ENCODE measurements around the gene JUNB.

Gene JUNB

GRCh38 chr19:12791345-12792050 is at the start of gene JUNB:
JUNB (plus strand) TSS chr19:12791486; CDS start chr19:12791772, 286 bp downstream.
- peak; percentile 98 for DNase-seq

GRCh38 chr19:12745166-12745897 is 46.0 kb upstream of the JUNB start:
- DNase-seq, result no peak

GRCh38 chr19:12748489-12748888 is 42.8 kb upstream of the JUNB start:
- DNase-seq, result no peak

GRCh38 chr19:12749938-12750521 is 41.3 kb upstream of the JUNB start:
- no peak for DNase-seq

GRCh38 chr19:12750851-12751250 is 40.4 kb upstream of the JUNB start:
- DNase-seq, result no peak

GRCh38 chr19:12751635-12752034 is 39.7 kb upstream of the JUNB start, which contains the start of gene BEST2:
BEST2 (plus strand) TSS chr19:12751791; CDS start chr19:12752593, 802 bp downstream.
- no peak for DNase-seq

- DNase-seq, result no peak
Measured at GRCh38 chr19:12752056-12752781, 39.1 kb upstream of the JUNB start.

GRCh38 chr19:12754465-12755196 is 36.7 kb upstream of the JUNB start:
- DNase-seq, result no peak

GRCh38 chr19:12756150-12756883 is 35.0 kb upstream of the JUNB start:
- no peak for DNase-seq

GRCh38 chr19:12757544-12758274 is 33.6 kb upstream of the JUNB start:
- peak; percentile 36 for DNase-seq

- DNase-seq, result no peak
Measured at GRCh38 chr19:12759686-12760085, 31.6 kb upstream of the JUNB start.

- no peak for DNase-seq
Measured at GRCh38 chr19:12763100-12763499, 28.2 kb upstream of the JUNB start.

GRCh38 chr19:12764698-12765097 is 26.6 kb upstream of the JUNB start:
- DNase-seq, result no peak

- peak; percentile 77 for DNase-seq
Measured at GRCh38 chr19:12766051-12766521, 25.2 kb upstream of the JUNB start.

- no peak for DNase-seq
Measured at GRCh38 chr19:12767150-12767549, 24.1 kb upstream of the JUNB start.

- DNase-seq, result no peak
Measured at GRCh38 chr19:12767666-12768065, 23.6 kb upstream of the JUNB start.

GRCh38 chr19:12769689-12770088 is 21.6 kb upstream of the JUNB start:
- DNase-seq, result peak; percentile 72

GRCh38 chr19:12770922-12771321 is 20.4 kb upstream of the JUNB start:
- DNase-seq, result no peak

- DNase-seq, result no peak
Measured at GRCh38 chr19:12772323-12772722, 19.0 kb upstream of the JUNB start.

- no peak for DNase-seq
Measured at GRCh38 chr19:12773571-12773970, 17.7 kb upstream of the JUNB start.
